Cardiac muscle cell (in vitro differentiated cells and primary cell): Measurements from ENCODE around the gene IPO11. TPM values are rescaled to one million over a fixed set of nuclear protein-coding genes. Genes with fewer than 3 reads are reported as not detected.

Experiments used
- DNase-seq, 2 donors: peaks; one replicate each; pipeline versions ENCODE4 v3.0.0 to v3.0.0-alpha.2; 2010 to 2017; ENCODE audit warnings: low read depth in 1 of 2, low spot score in 1 of 2
- H3K27ac ChIP-seq: fragments of 200-600 bp; sonication (generic); 2 replicates; pipeline ENCODE4 v1.5.1; 2016
- H3K27me3 ChIP-seq: fragments of 200-600 bp; sonication (generic); 2 replicates; pipeline ENCODE4 v1.6.0; 2016; ENCODE audit warnings: control low read depth
- H3K36me3 ChIP-seq: fragments of 200-600 bp; sonication (generic); 2 replicates; pipeline ENCODE4 v1.5.1; 2016; ENCODE audit warnings: control low read depth
- H3K4me1 ChIP-seq: fragments of 200-600 bp; sonication (generic); 2 replicates; pipeline ENCODE4 v1.8.1; 2017; ENCODE audit warnings: low read depth, mild to moderate bottlenecking, mixed run types
- H3K4me3 ChIP-seq: fragments of 200-600 bp; sonication (generic); 2 replicates; pipeline ENCODE4 v1.5.1; 2016; ENCODE audit warnings: mild to moderate bottlenecking
- H3K9me3 ChIP-seq: fragments of 200-600 bp; sonication (generic); 2 replicates; pipeline ENCODE4 v1.5.1; 2017; ENCODE audit warnings: low read depth, mild to moderate bottlenecking, control low read depth
- CTCF ChIP-seq: IDR thresholded peaks from 2 replicates; pipeline ENCODE4 v1.5.1; 2012; ENCODE audit warnings: low read depth, mild to moderate bottlenecking, low read length
- polyA plus RNA-seq: library from polyadenylated mRNA; unstranded; fragments of >200 nt; fragmentation: Nextera tagmentation; extraction: Ambion mirVana; gene quantifications from 2 replicates; pipeline ENCODE4 v1.2.1, GENCODE V29; 2016
- total RNA-seq: library from RNA; depleted of rRNA; stranded (reverse); fragments of >200 nt; gene quantifications from 2 replicates; pipeline ENCODE4 v1.2.3, GENCODE V29; 2016

The IPO11 gene
- total and polyA plus RNA-seq, 2 experiments from 2014 or later = 11.6 to 17.9 TPM

GRCh38 chr5:62536232-62536631, 123.7 kb downstream of the IPO11 start:
- no peak for TF ChIP-seq CTCF
- Histone ChIP-seq H3K9me3 (no peaks in the 10 kb centered on the region), H3K4me1 (no peaks in the 10 kb centered on the region), H3K27me3 (no peaks in the 10 kb centered on the region), H3K4me3 (no peak overlapping the region), H3K36me3 (no peaks in the 10 kb centered on the region), H3K27ac (no peak overlapping the region)
- DNase-seq = no peak

GRCh38 chr5:62536783-62537182, 124.2 kb downstream of the IPO11 start:
- no peaks in the 10 kb centered on the region for H3K27me3 ChIP-seq
- no peak overlapping the region for H3K27ac ChIP-seq
- no peaks in the 10 kb centered on the region for H3K4me1 ChIP-seq
- H3K4me3 ChIP-seq = no peak overlapping the region
- no peak for TF ChIP-seq CTCF
- H3K9me3 ChIP-seq = no peaks in the 10 kb centered on the region
- H3K36me3 ChIP-seq = no peaks in the 10 kb centered on the region
- no peak for DNase-seq

- TF ChIP-seq CTCF = no peak
- no peak overlapping the region for H3K27ac ChIP-seq
These were observed 125.7 kb downstream of the IPO11 start for GRCh38 chr5:62538017-62538942.

GRCh38 chr5:62542720-62543119, 130.2 kb downstream of the IPO11 start:
- TF ChIP-seq CTCF = no peak
- no peak for DNase-seq
- Histone ChIP-seq H3K4me1 (no peaks in the 10 kb centered on the region), H3K9me3 (no peaks in the 10 kb centered on the region), H3K36me3 (no peaks in the 10 kb centered on the region), H3K27me3 (no peaks in the 10 kb centered on the region), H3K4me3 (no peak overlapping the region), H3K27ac (no peak overlapping the region)

More at GRCh38 chr5:62538017-62538942, 125.7 kb downstream of the IPO11 start:
- DNase-seq = peak in 1 of 2 donors; percentile 97
- H3K9me3 ChIP-seq = no peaks in the 10 kb centered on the region
- H3K4me3 ChIP-seq = no peak overlapping the region
- H3K36me3 ChIP-seq = no peaks in the 10 kb centered on the region
- no peaks in the 10 kb centered on the region for H3K4me1 ChIP-seq
- no peaks in the 10 kb centered on the region for H3K27me3 ChIP-seq

GRCh38 chr5:62547945-62548630, 135.5 kb downstream of the IPO11 start:
- no peaks in the 10 kb centered on the region for H3K36me3 ChIP-seq
- no peaks in the 10 kb centered on the region for H3K27me3 ChIP-seq
- no peak for TF ChIP-seq CTCF
- no peaks in the 10 kb centered on the region for H3K9me3 ChIP-seq
- DNase-seq = no peak
- H3K27ac ChIP-seq = no peak overlapping the region
- H3K4me3 ChIP-seq = no peak overlapping the region
- no peaks in the 10 kb centered on the region for H3K4me1 ChIP-seq
